Osteoblast (primary cell): Measurements from ENCODE around the gene SLC39A11. TPM values are rescaled to one million over a fixed set of nuclear protein-coding genes. Genes with fewer than 3 reads are reported as not detected.

ENCODE experiments used
- DNase-seq: peaks from one replicate; pipeline ENCODE4 v3.0.0; 2011; ENCODE audit warnings: low spot score, mixed read lengths; ENCODE audit not compliant: insufficient read length; ENCODE audit errors: missing footprints
- H2AFZ ChIP-seq: 2 replicates; pipeline ENCODE4 v1.6.0; 2011; ENCODE audit warnings: mild to moderate bottlenecking, low read length
- H3K27ac ChIP-seq: 2 replicates; pipeline ENCODE4 v1.5.1; 2011; ENCODE audit warnings: mild to moderate bottlenecking, low read depth, low read length, moderate library complexity
- H3K27me3 ChIP-seq: 2 replicates; pipeline ENCODE4 v1.6.0; 2012; ENCODE audit warnings: mild to moderate bottlenecking, control low read depth, inconsistent platforms, low read length, moderate library complexity; ENCODE audit not compliant: insufficient read depth
- H3K36me3 ChIP-seq: 2 replicates; pipeline ENCODE4 v1.5.1; 2011; ENCODE audit warnings: mild to moderate bottlenecking, low read length, control low read depth, moderate library complexity; ENCODE audit not compliant: insufficient read depth
- H3K4me1 ChIP-seq: 2 replicates; pipeline ENCODE4 v1.5.1; 2011; ENCODE audit warnings: mild to moderate bottlenecking, low read length, control low read depth, moderate library complexity; ENCODE audit not compliant: insufficient read depth
- H3K4me2 ChIP-seq: 2 replicates; pipeline ENCODE4 v1.6.0; 2011; ENCODE audit warnings: mild to moderate bottlenecking, low read length; ENCODE audit not compliant: insufficient read depth
- H3K4me3 ChIP-seq: fragments of 200-600 bp; sonication (generic); 3 replicates; pipeline ENCODE4 v1.5.1; 2012; ENCODE audit warnings: mild to moderate bottlenecking, low read length, inconsistent platforms; ENCODE audit not compliant: insufficient read depth
- H3K79me2 ChIP-seq: 2 replicates; pipeline ENCODE4 v1.6.0; 2012; ENCODE audit warnings: mild to moderate bottlenecking, low read length, control low read depth, inconsistent platforms; ENCODE audit not compliant: insufficient read depth
- H3K9me3 ChIP-seq: 2 replicates; pipeline ENCODE4 v1.5.1; 2011; ENCODE audit warnings: low read depth, low read length, control low read depth
- H4K20me1 ChIP-seq: 2 replicates; pipeline ENCODE4 v1.6.0; 2012; ENCODE audit warnings: mild to moderate bottlenecking, low read length, control low read depth; ENCODE audit not compliant: insufficient read depth
- total RNA-seq: library from RNA; depleted of rRNA; stranded (reverse); fragments of >200 nt; gene quantifications from 2 replicates; pipeline ENCODE4 v1.2.3, GENCODE V29; 2012
- TF ChIP-seq, protein P1 (sequence below): IDR thresholded peaks from 2 replicates; pipeline ENCODE4 v1.5.1; 2011; ENCODE audit warnings: mild to moderate bottlenecking, low read depth, low read length, moderate library complexity; ENCODE audit errors: extremely low read depth

Gene SLC39A11
- total RNA-seq, 1 donor = 27.1 TPM

DNA sequence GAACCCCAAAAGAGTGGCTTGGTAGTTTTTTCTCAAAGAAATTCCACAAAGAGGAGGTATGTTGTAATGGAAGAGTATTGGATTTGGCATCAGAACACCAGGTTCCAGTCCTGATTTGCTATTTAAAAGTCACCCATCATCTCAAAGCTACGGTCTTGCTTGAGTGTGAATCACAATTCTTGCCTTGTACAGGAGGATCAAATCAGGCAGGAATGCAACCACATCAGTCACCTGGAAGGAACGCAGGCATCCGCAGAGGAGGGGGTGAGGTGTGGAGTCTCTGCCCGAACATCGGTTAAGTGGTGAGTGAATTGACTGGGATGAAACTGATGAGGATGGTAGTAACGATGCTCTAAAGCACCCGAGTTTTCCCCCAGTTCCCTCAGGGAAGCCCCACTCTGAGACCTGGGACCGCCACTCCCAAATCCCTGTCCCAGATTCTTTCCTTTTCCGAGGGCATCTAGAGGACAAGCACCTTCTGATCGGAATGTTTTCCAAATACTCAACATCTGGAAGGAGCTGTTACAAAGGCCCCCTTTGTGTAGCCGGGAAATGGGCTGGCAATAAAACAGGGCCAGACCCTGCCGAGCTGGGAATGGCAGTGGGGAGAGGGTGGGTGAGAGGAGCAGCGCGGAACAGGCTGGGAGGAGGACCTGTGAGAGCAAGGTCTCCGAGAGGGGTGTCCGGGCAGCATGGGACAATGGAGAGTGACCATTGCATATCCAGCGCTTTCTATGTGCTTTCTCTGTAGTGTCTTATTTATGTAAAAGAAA is 469.6 kb downstream of the SLC39A11 start:
- H3K4me2 ChIP-seq = no peak overlapping the region
- no peaks in the 10 kb centered on the region for H3K36me3 ChIP-seq
- TF ChIP-seq, protein P1, sequence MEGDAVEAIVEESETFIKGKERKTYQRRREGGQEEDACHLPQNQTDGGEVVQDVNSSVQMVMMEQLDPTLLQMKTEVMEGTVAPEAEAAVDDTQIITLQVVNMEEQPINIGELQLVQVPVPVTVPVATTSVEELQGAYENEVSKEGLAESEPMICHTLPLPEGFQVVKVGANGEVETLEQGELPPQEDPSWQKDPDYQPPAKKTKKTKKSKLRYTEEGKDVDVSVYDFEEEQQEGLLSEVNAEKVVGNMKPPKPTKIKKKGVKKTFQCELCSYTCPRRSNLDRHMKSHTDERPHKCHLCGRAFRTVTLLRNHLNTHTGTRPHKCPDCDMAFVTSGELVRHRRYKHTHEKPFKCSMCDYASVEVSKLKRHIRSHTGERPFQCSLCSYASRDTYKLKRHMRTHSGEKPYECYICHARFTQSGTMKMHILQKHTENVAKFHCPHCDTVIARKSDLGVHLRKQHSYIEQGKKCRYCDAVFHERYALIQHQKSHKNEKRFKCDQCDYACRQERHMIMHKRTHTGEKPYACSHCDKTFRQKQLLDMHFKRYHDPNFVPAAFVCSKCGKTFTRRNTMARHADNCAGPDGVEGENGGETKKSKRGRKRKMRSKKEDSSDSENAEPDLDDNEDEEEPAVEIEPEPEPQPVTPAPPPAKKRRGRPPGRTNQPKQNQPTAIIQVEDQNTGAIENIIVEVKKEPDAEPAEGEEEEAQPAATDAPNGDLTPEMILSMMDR = no peak
- DNase-seq = no peak
- H3K9me3 ChIP-seq = no peaks in the 10 kb centered on the region
- no peak overlapping the region for H2AFZ ChIP-seq
- H4K20me1 ChIP-seq = no peaks in the 10 kb centered on the region
- peaks cover 55% of the 10 kb centered on the region for H3K27me3 ChIP-seq
- no peak overlapping the region for H3K27ac ChIP-seq
- H3K79me2 ChIP-seq = no peaks in the 10 kb centered on the region
- H3K4me1 ChIP-seq = no peaks in the 10 kb centered on the region
- H3K4me3 ChIP-seq = no peak overlapping the region

DNA sequence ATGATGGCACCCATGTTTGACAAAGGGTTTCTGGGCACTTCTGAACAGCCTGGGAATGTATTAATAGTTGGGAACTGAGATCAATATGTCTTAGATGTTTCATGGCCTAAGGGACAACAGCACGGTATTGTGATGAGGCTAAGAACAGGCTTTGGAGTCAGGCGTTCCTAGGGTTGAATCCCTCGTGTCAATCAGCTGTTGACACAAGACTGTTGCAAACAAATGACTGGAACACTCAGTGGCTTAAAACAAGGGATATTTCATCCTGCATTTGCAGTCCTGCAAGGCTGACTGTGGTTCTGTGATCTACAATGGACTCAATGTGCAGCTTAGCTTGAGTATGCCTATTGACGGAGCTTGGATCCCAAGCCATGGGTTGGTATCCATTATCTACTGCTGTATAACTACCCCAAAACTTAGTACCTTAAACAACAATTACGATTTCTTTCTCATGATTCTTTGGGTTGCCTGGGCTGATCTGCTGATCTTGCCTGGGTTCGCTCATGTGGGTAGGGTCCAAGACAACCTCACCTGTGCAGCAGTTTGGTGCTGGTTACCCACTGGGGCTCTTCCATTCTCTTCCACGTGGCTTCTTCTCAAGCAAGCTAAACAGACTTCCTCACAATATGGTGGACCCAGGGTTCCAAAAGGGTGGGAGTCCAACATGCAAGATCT is 472.4 kb downstream of the SLC39A11 start:
- no peak for DNase-seq
- Histone ChIP-seq H3K79me2 (no peaks in the 10 kb centered on the region), H3K4me1 (peaks cover 6% of the 10 kb centered on the region), H4K20me1 (no peaks in the 10 kb centered on the region), H3K27ac (no peak overlapping the region), H3K36me3 (no peaks in the 10 kb centered on the region), H3K4me3 (no peak overlapping the region), H2AFZ (no peak overlapping the region), H3K9me3 (no peaks in the 10 kb centered on the region), H3K4me2 (no peak overlapping the region), H3K27me3 (peaks cover 68% of the 10 kb centered on the region)
- TF ChIP-seq, protein P1 = no peak

DNA sequence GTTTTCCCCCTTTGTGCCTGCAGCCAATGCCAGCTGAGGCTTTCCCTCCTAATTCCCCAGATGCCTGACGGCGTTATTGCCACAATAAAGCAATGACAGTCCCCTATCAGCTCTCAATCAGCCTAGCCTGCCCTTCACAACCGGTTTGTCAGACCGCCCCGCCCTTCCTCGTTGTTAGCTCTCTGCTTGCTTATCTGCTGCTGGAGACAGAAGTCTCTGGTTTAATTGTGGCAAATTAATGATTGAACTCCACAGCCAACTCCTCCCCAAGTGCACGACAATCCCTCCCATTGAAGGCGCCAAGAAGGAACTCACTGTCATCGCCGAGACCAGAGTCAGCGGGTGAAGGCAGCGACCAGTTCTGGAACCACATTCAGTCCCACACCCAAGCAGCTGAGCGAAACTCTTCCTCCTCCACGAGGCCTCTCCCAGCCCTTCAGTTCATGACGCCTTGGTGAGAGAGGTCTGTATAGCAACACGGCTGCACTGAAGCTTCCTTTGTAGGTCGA is 474.4 kb downstream of the SLC39A11 start:
- Histone ChIP-seq H3K9me3 (no peaks in the 10 kb centered on the region), H2AFZ (peak overlapping the region; percentile 2), H3K4me1 (peaks cover 26% of the 10 kb centered on the region), H3K79me2 (no peaks in the 10 kb centered on the region), H3K27ac (no peak overlapping the region), H3K4me2 (no peak overlapping the region), H4K20me1 (no peaks in the 10 kb centered on the region), H3K4me3 (no peak overlapping the region), H3K36me3 (no peaks in the 10 kb centered on the region), H3K27me3 (peaks cover 55% of the 10 kb centered on the region)
- TF ChIP-seq, protein P1 = no peak
- DNase-seq = no peak

DNA sequence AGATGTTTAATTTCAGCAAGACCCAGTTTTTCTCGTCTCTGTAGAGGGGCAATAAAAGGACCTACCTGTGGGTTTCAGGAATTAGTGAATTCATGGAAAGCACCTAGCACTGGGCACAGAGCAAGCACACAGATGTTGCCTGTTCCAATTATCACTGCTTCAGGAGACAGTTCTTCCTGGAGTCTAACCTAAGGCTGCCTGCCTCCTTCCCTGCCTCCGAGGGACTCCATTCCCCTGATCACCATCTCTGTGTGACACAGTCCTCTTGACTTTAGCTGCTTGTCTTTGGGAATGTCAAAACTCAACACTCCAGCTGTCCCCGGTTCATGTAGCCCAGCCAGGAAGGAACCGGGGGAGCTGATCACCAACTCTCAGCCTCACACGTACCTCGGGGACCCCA is 474.9 kb downstream of the SLC39A11 start:
- Histone ChIP-seq H3K79me2 (no peaks in the 10 kb centered on the region), H3K4me1 (peaks cover 29% of the 10 kb centered on the region), H3K36me3 (no peaks in the 10 kb centered on the region), H3K4me3 (no peak overlapping the region), H3K9me3 (no peaks in the 10 kb centered on the region), H4K20me1 (no peaks in the 10 kb centered on the region), H3K27me3 (peaks cover 50% of the 10 kb centered on the region), H2AFZ (no peak overlapping the region), H3K27ac (no peak overlapping the region), H3K4me2 (no peak overlapping the region)
- TF ChIP-seq, protein P1 = no peak
- DNase-seq = no peak
